ENCODE data around the gene UQCRHL.
A peak's percentile ranks its signal among the peaks of the same experiment; 100 is the strongest.
"Not testable (repeated sequence)": the region's sequence is repeated elsewhere in the genome, so short reads cannot be mapped to it uniquely, and the experiment has no call there.

UQCRHL gene

GRCh38 chr1:15807549-15807948, at the start of gene UQCRHL:
UQCRHL (minus strand) TSS chr1:15807649; CDS start chr1:15807649, 0 bp downstream.
- DNase-seq (ENCODE audit: low read depth): not testable (repeated sequence)

- no peak for DNase-seq (ENCODE audit: low read depth)
These were observed 49.4 kb upstream of the UQCRHL start for GRCh38 chr1:15856888-15857287.

GRCh38 chr1:15852828-15853302, 45.4 kb upstream of the UQCRHL start:
- no peak for DNase-seq (ENCODE audit: low read depth)

GRCh38 chr1:15852036-15852827, 44.8 kb upstream of the UQCRHL start:
- DNase-seq (ENCODE audit: low read depth): no peak

GRCh38 chr1:15851210-15852035, 44.0 kb upstream of the UQCRHL start:
- no peak for DNase-seq (ENCODE audit: low read depth)

GRCh38 chr1:15850471-15851001, 43.1 kb upstream of the UQCRHL start:
- no peak for DNase-seq (ENCODE audit: low read depth)

GRCh38 chr1:15849775-15850324, 42.4 kb upstream of the UQCRHL start:
- DNase-seq (ENCODE audit: low read depth): no peak

- DNase-seq (ENCODE audit: low read depth): peak; percentile 44
These were observed 41.7 kb upstream of the UQCRHL start for GRCh38 chr1:15848929-15849774.

GRCh38 chr1:15848143-15848928, 40.9 kb upstream of the UQCRHL start:
- DNase-seq (ENCODE audit: low read depth): no peak

- no peak for DNase-seq (ENCODE audit: low read depth)
These were observed 40.4 kb upstream of the UQCRHL start for GRCh38 chr1:15847893-15848142.

- DNase-seq (ENCODE audit: low read depth): peak; percentile 92
These were observed 39.8 kb upstream of the UQCRHL start, which contains the start of gene SPEN for GRCh38 chr1:15847100-15847892. SPEN (plus strand) TSS chr1:15847707; CDS start chr1:15848068, 361 bp downstream.

- DNase-seq (ENCODE audit: low read depth): not testable (repeated sequence)
These were observed 38.6 kb upstream of the UQCRHL start for GRCh38 chr1:15846056-15846455.

- DNase-seq (ENCODE audit: low read depth): no peak
These were observed 36.5 kb upstream of the UQCRHL start for GRCh38 chr1:15843826-15844572.

GRCh38 chr1:15838721-15839120, 31.3 kb upstream of the UQCRHL start:
- DNase-seq (ENCODE audit: low read depth): no peak

- no peak for DNase-seq (ENCODE audit: low read depth)
These were observed 30.5 kb upstream of the UQCRHL start for GRCh38 chr1:15837931-15838330.

- DNase-seq (ENCODE audit: low read depth): no peak
These were observed 29.6 kb upstream of the UQCRHL start for GRCh38 chr1:15836772-15837669.

- DNase-seq (ENCODE audit: low read depth): not testable (repeated sequence)
These were observed 29.0 kb upstream of the UQCRHL start for GRCh38 chr1:15836511-15836771.

- peak; percentile 99 for DNase-seq (ENCODE audit: low read depth)
These were observed 28.5 kb upstream of the UQCRHL start for GRCh38 chr1:15835741-15836510.

Data from fibroblast of the conjunctiva (primary cell).